Right forelimb (tissue), 1 donor: Measurements from ENCODE around the gene WWP2.
A peak's percentile ranks its signal among the peaks of the same experiment; 100 is the strongest.

Source experiments
- DNase-seq: peaks from one replicate; pipeline ENCODE4 v3.0.0-alpha.2; 2018

The WWP2 gene

GRCh38 chr16:69890892-69891282, 128.8 kb downstream of the WWP2 start:
- DNase-seq: peak; percentile 50

- DNase-seq: no peak
Observed at GRCh38 chr16:69892378-69892777, 130.2 kb downstream of the WWP2 start.

GRCh38 chr16:69893106-69893505, 131.0 kb downstream of the WWP2 start:
- DNase-seq: no peak

- peak; percentile 66 for DNase-seq
Observed at GRCh38 chr16:69894676-69895075, 132.5 kb downstream of the WWP2 start.

GRCh38 chr16:69903865-69904415, 141.8 kb downstream of the WWP2 start:
- DNase-seq: no peak

- DNase-seq: no peak
Observed at GRCh38 chr16:69904495-69905170, 142.5 kb downstream of the WWP2 start.

- DNase-seq: no peak
Observed at GRCh38 chr16:69905171-69905555, 143.0 kb downstream of the WWP2 start.

GRCh38 chr16:69906838-69907401, 144.8 kb downstream of the WWP2 start:
- no peak for DNase-seq

- DNase-seq: no peak
Observed at GRCh38 chr16:69909043-69909442, 146.9 kb downstream of the WWP2 start.

- no peak for DNase-seq
Observed at GRCh38 chr16:69909760-69910159, 147.6 kb downstream of the WWP2 start.

- no peak for DNase-seq
Observed at GRCh38 chr16:69910964-69911363, 148.8 kb downstream of the WWP2 start.

GRCh38 chr16:69916462-69916861, 154.3 kb downstream of the WWP2 start:
- DNase-seq: no peak

- no peak for DNase-seq
Observed at GRCh38 chr16:69917311-69917710, 155.2 kb downstream of the WWP2 start.

- no peak for DNase-seq
Observed at GRCh38 chr16:69917739-69918138, 155.6 kb downstream of the WWP2 start.

- no peak for DNase-seq
Observed at GRCh38 chr16:69918241-69918640, 156.1 kb downstream of the WWP2 start.

GRCh38 chr16:69921127-69921526, 159.0 kb downstream of the WWP2 start:
- DNase-seq: no peak

GRCh38 chr16:69922200-69922599, 160.1 kb downstream of the WWP2 start:
- DNase-seq: no peak

- DNase-seq: no peak
Observed at GRCh38 chr16:69924041-69924775, 162.1 kb downstream of the WWP2 start.

- peak; percentile 89 for DNase-seq
Observed at GRCh38 chr16:69924777-69925191, 162.7 kb downstream of the WWP2 start.

GRCh38 chr16:69925311-69925710, 163.2 kb downstream of the WWP2 start:
- no peak for DNase-seq

- no peak for DNase-seq
Observed at GRCh38 chr16:69926241-69926640, 164.1 kb downstream of the WWP2 start.

GRCh38 chr16:69927056-69927757, 165.1 kb downstream of the WWP2 start:
- peak; percentile 78 for DNase-seq

GRCh38 chr16:69928856-69929400, 166.8 kb downstream of the WWP2 start:
- DNase-seq: no peak
